Measurements from ENCODE around the gene FAM200C. TPM values are rescaled to one million over a fixed set of nuclear protein-coding genes. Genes with fewer than 3 reads are reported as not detected.

The FAM200C gene
- total RNA-seq, result 2.9 and 4.1 TPM in 2 replicates

DNA sequence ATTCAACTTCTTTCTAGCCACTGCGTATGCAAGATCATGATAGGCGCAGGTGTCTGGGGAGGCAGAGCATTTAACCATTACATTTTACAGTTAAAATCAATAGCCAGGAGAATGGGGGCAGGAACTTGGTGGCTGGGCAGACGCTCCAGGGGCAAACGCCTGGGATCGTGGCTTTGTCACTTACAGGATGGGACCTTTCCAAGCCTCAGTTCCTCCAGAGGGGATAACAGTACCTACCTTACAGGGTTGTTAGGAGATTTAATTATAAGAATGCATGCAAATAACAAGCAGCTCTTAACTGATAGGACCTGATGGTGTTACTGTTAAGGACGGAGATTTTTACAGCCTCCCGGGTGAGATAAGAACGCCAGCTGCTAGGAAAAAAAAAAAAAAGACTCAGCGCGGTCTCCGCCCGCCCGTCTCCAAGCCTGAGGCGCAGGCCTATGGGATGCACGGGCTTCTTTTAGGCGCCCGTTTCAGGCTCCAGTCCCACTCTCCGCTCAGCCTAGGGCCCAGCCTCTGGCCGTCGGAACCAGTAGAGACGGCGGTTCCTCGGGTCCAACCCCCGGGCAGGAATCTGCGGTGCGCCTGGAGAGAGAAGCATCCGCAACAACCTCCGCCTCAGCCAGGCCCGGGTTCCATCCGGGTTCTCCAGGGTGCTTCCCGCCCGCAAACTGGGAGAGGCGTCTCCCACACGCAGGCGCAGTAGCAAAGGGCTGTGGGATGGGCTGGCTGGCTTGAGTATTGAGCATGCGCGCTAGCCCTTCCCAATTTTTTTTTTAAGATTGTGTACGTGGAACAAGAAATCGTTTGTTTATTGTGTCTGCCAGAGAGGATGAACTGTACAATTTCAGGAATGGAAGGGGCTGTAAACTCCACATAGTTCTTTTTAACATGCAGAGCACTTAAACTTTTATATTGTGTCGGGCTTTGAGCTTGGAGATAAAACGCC is at the start of gene FAM200C:
Gene FAM200C (minus strand): TSS at position 653 of the 952 bp plus-strand sequence. CDS start 4,564 bp downstream, outside the sequence.

DNA sequence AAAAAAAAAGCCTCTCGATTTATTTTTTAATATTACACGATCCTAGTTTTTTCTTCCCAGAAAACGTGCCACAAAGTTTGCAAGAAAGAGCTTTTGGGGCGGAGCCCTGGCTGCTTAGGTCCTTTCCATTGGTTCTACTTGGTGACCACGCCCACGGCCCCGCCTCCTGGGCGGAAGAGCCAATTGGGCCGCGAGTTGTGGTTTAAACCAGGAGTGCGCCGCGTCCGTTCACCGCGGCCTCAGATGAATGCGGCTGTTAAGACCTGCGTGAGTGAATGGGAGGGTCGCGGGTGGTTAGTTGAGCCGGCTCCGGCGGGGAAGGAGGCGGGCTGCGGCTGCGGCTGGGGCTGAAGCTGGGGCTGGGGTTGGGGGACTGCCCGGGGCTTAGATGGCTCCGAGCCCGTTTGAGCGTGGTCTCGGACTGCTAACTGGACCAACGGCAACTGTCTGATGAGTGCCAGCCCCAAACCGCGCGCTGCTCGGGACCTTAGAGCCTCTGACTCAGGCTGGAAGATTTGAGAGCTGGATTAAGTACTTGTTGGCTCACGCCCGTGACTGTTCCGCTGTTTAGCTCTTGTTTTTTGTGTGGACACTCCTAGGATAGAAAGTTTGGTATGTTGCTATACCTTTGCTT is 21.9 kb upstream of the FAM200C start, which contains the start of gene PTTG1:
Gene PTTG1 (plus strand): TSS at position 231 of the 634 bp plus-strand sequence. CDS start 458 bp downstream, outside the sequence.

DNA sequence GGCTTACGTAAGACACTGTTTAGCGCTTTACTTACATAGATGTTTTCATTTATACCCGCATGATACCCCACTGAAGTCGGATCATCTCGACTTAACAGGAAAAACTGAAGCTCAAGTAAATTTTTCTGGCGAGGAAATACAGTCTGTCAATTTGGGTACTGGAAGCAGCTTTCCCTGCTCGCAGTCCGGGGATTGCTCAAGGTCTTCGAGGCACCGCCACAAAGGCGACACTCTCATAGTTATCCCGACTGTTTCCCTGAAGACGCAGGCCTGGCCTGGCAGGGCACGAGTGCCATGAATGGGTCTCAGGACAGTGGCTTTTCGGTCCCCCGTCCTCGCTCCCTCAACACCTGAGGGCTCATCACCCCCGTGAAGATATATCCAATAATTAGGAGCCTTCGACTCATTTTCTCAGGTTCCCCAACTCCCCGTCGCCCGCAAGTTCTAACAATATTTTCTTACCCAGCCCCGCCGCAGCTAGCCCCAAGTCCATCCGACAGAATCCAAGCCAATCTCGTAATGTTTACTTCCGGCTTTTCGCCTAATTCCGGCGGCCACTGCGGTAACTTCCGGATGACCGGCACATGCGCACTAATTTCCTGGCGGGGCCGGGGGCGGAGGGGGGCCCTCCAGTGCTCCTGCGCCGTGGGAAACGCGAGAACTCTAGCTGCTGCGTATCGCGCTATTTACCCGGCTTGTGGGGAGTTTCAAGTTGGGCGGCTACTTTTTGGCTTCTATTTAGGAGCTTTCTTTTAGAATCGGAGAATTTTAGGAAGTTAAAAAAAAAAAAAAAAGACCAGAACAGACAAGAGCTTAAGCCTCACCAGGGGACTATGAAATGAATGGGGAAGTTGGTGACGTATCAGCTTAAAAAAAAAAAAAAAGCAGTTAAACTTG is 19.0 kb upstream of the FAM200C start, which contains the start of gene SLU7:
Gene SLU7 (minus strand): TSS at position 521 of the 897 bp plus-strand sequence. CDS start 3,787 bp downstream, outside the sequence.

DNA sequence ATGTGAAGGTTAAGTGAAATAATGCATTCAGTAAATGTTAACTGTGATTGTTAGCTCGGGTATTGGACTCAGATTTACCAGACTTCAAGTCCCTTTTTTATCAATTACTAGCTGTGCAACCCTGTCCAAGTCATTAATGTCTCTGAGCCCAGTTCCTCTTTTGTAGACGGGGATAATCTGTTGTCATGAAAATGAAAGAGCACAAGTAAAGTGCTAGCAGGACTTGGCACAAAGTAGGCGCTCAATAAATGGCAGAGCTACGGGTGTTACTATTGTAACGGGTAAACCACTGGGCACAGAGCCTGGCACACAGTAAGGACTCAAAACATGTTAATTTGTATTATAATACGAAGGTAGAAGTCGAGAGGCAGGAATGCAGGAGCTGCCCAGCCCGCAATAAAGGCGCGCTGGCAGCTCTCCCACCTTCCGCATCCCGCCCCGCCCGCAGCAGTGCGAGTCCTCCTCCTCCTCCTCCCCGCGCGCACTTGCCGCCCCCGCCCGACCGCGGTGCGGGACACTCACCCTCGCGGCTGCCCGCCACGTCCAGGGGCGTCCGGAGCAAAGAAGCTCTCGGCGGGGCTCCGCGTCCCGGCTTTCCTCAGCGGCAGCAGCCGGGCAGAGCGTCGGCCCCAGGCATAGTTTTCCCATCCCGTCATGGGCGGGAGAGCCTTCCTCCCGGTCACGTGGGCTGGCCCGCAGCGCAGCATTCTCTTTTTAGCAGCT is 29.7 kb downstream of the FAM200C start, which contains the start of gene C1QTNF2:
Gene C1QTNF2 (minus strand): TSS at position 637 of the 723 bp plus-strand sequence. CDS start 15,615 bp downstream, outside the sequence.

Other genes starting within 250 kb of the FAM200C start
- gene FABP6, start 170.5 kb downstream of the FAM200C start, total RNA-seq, result not detected in 2 replicates
- 4.0 TPM in 2 replicates for gene CCNJL, start 87.5 kb downstream of the FAM200C start, total RNA-seq
- gene C1QTNF2, start 29.4 kb downstream of the FAM200C start, total RNA-seq, result not detected in 2 replicates
- 61.0 and 66.6 TPM in 2 replicates for gene SLU7, start 19.0 kb upstream of the FAM200C start, total RNA-seq
- gene PTTG1, start 21.8 kb upstream of the FAM200C start, total RNA-seq, result 329 and 398 TPM in 2 replicates

Measured in thoracic aorta endothelial cell (primary cell).